ENCODE results near the gene LEPROT.

The LEPROT gene

GRCh38 chr1:65412256-65412983, 8.0 kb upstream of the LEPROT start:
- no peak for DNase-seq (ENCODE audit: low spot score)

- peak; percentile 26 for DNase-seq (ENCODE audit: low spot score)
Measured at GRCh38 chr1:65412984-65413375, 7.5 kb upstream of the LEPROT start.

- DNase-seq (ENCODE audit: low spot score), result no peak
Measured at GRCh38 chr1:65414538-65414937, 5.9 kb upstream of the LEPROT start.

GRCh38 chr1:65416767-65417166, 3.7 kb upstream of the LEPROT start:
- no peak for DNase-seq (ENCODE audit: low spot score)

GRCh38 chr1:65417729-65418128, 2.7 kb upstream of the LEPROT start:
- no peak for DNase-seq (ENCODE audit: low spot score)

GRCh38 chr1:65418522-65419185, 1.8 kb upstream of the LEPROT start:
- DNase-seq (ENCODE audit: low spot score), result no peak

- DNase-seq (ENCODE audit: low spot score), result peak; percentile 98
Measured at GRCh38 chr1:65419681-65420589, 533 bp upstream of the LEPROT start.

- DNase-seq (ENCODE audit: low spot score), result no peak
Measured at GRCh38 chr1:65421351-65422025, 1.0 kb downstream of the LEPROT start.

- DNase-seq (ENCODE audit: low spot score), result no peak
Measured at GRCh38 chr1:65422241-65423203, 2.1 kb downstream of the LEPROT start.

GRCh38 chr1:65423884-65424572, 3.6 kb downstream of the LEPROT start:
- peak; percentile 67 for DNase-seq (ENCODE audit: low spot score)

- no peak for DNase-seq (ENCODE audit: low spot score)
Measured at GRCh38 chr1:65424573-65424889, 4.1 kb downstream of the LEPROT start.

- no peak for DNase-seq (ENCODE audit: low spot score)
Measured at GRCh38 chr1:65425006-65425405, 4.5 kb downstream of the LEPROT start.

GRCh38 chr1:65425697-65426096, 5.2 kb downstream of the LEPROT start:
- DNase-seq (ENCODE audit: low spot score), result peak; percentile 68

- DNase-seq (ENCODE audit: low spot score), result no peak
Measured at GRCh38 chr1:65429078-65429477, 8.6 kb downstream of the LEPROT start.

- peak; percentile 73 for DNase-seq (ENCODE audit: low spot score)
Measured at GRCh38 chr1:65429806-65430205, 9.3 kb downstream of the LEPROT start.

GRCh38 chr1:65431111-65431705, 10.7 kb downstream of the LEPROT start:
- DNase-seq (ENCODE audit: low spot score), result peak; percentile 30

- no peak for DNase-seq (ENCODE audit: low spot score)
Measured at GRCh38 chr1:65432918-65433317, 12.4 kb downstream of the LEPROT start.

GRCh38 chr1:65434255-65434654, 13.8 kb downstream of the LEPROT start:
- DNase-seq (ENCODE audit: low spot score), result no peak

- no peak for DNase-seq (ENCODE audit: low spot score)
Measured at GRCh38 chr1:65434760-65435159, 14.3 kb downstream of the LEPROT start.

GRCh38 chr1:65435987-65436386, 15.5 kb downstream of the LEPROT start:
- peak; percentile 74 for DNase-seq (ENCODE audit: low spot score)

All from AG20443 (cell line).